ENCODE data around the gene PKDREJ. TPM values are rescaled to one million over a fixed set of nuclear protein-coding genes. Genes with fewer than 3 reads are reported as not detected.

The PKDREJ gene
- total RNA-seq, 4 donors from 2014 or later = 0.11 to 0.34 (median 0.34) TPM; not detected in 1

DNA sequence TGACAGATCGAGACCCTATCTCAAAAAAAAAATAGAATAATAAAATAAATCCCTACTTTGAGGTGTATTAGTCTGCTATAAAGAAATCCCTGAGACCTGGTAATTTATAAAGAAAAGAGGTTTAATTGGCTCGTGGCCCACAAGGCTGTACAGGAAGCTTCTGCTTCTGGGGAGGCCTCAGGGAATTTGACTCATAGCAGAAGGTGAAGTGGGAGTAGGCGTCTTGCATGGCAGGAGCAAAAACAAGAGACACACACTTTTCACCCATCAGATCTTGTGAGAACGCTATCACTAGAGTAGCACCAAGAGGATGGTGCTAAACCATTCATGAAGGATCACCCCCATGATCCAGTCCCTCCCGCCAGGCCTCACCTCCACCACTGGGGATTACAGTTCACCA, 42.2 kb downstream of the PKDREJ start:
- TF ChIP-seq, protein P1, sequence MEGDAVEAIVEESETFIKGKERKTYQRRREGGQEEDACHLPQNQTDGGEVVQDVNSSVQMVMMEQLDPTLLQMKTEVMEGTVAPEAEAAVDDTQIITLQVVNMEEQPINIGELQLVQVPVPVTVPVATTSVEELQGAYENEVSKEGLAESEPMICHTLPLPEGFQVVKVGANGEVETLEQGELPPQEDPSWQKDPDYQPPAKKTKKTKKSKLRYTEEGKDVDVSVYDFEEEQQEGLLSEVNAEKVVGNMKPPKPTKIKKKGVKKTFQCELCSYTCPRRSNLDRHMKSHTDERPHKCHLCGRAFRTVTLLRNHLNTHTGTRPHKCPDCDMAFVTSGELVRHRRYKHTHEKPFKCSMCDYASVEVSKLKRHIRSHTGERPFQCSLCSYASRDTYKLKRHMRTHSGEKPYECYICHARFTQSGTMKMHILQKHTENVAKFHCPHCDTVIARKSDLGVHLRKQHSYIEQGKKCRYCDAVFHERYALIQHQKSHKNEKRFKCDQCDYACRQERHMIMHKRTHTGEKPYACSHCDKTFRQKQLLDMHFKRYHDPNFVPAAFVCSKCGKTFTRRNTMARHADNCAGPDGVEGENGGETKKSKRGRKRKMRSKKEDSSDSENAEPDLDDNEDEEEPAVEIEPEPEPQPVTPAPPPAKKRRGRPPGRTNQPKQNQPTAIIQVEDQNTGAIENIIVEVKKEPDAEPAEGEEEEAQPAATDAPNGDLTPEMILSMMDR (IDR thresholded peaks at IDR 0.05) = no peak
- no peak for TF ChIP-seq POLR2AphosphoS5 (IDR thresholded peaks at IDR 0.05)
- no peak for TF ChIP-seq EP300 (IDR thresholded peaks at IDR 0.05)
- no peak for TF ChIP-seq POLR2A (IDR thresholded peaks at IDR 0.05)
- H3K27ac ChIP-seq = no peak overlapping the region
- no peaks in the 10 kb centered on the region for H3K4me1 ChIP-seq
- no peak for DNase-seq (ENCODE audit: low spot score in 2 of 2)
- H3K9me3 ChIP-seq = no peaks in the 10 kb centered on the region
- H3K27me3 ChIP-seq = no peaks in the 10 kb centered on the region
- WGBS = 86% methylated on average over 5 of the region's 5 CpGs
- no peak overlapping the region for H3K4me3 ChIP-seq
- H3K36me3 ChIP-seq = peaks cover 91% of the 10 kb centered on the region

DNA sequence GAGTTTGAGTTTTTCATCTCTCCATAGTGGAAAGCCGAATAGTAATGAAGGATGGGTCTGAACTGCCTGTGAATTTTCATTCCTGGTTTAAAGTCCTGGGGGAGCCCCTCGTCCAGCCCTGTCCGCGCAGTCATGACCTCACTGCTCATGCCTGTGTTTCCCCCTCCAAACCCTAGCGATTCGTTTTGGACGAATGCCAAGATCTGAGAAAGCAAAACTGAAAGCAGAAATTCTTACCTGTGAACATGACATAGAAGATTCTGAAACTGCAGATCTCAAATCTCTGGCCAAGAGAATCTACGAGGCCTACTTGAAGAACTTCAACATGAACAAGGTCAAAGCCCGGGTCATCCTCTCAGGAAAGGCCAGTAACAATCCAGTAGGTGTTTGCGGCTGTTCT, 43.5 kb downstream of the PKDREJ start:
- Histone ChIP-seq H3K27me3 (no peaks in the 10 kb centered on the region), H3K27ac (no peak overlapping the region), H3K4me1 (no peaks in the 10 kb centered on the region), H3K36me3 (peaks cover 91% of the 10 kb centered on the region), H3K4me3 (no peak overlapping the region), H3K9me3 (no peaks in the 10 kb centered on the region)
- DNase-seq (ENCODE audit: low spot score in 2 of 2) = peak in 1 of 2 donors; percentile 21
- WGBS = 73% methylated on average over 10 of the region's 10 CpGs
- TF ChIP-seq POLR2AphosphoS5 (IDR thresholded peaks at IDR 0.05) = no peak

DNA sequence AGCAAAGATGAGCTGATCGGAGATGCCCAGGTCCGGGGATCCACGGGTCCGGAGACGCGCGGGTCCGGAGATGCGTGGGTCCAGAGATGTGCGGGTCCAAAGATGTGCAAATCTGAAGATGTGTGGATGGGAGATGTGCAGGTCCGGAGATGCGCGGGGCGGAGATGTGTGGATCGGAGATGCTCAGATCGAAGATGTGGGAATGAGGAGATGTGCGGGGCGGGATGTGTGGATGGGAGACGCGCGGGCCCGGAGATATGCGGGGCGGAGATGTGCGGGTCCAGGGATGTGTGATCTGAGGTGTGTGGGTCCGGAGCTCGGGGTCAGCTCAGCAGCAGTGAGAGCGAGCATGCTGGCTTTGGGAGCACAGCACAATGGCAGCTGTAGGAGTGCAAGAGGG, 48.5 kb downstream of the PKDREJ start:
- H3K27ac ChIP-seq = no peak overlapping the region
- H3K36me3 ChIP-seq = peaks cover 68% of the 10 kb centered on the region
- no peak overlapping the region for H3K4me3 ChIP-seq
- no peaks in the 10 kb centered on the region for H3K4me1 ChIP-seq
- 97% methylated on average over 28 of the region's 28 CpGs for WGBS
- no peak for TF ChIP-seq EP300 (IDR thresholded peaks at IDR 0.05)
- TF ChIP-seq, protein P1 (IDR thresholded peaks at IDR 0.05) = no peak
- TF ChIP-seq POLR2AphosphoS5 (IDR thresholded peaks at IDR 0.05) = no peak
- TF ChIP-seq POLR2A (IDR thresholded peaks at IDR 0.05) = no peak
- no peak for DNase-seq (ENCODE audit: low spot score in 2 of 2)
- H3K9me3 ChIP-seq = no peaks in the 10 kb centered on the region
- H3K27me3 ChIP-seq = no peaks in the 10 kb centered on the region

DNA sequence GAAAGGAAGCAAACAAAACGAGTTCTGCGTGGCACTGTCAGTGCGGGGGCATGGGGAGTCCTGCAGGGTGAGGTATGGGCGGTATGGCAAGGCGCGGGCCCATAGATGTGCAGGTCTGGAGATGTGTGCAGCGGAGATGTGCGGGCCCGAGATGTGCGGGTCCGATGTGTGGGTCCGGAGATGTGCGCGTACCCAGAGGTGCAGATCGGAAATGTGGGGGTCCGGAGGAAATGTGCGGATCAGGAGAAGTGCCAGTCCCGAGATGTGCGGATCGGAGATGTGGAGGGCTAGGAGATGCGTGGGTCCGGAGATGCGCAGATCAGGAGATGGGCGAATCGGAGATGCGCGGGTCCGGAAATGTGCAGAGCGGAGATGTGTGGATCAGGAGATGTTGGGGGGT, 49.0 kb downstream of the PKDREJ start:
- no peaks in the 10 kb centered on the region for H3K4me1 ChIP-seq
- H3K27ac ChIP-seq = no peak overlapping the region
- TF ChIP-seq, protein P1 (IDR thresholded peaks at IDR 0.05) = no peak
- TF ChIP-seq POLR2A (IDR thresholded peaks at IDR 0.05) = no peak
- TF ChIP-seq EP300 (IDR thresholded peaks at IDR 0.05) = no peak
- no peak for TF ChIP-seq POLR2AphosphoS5 (IDR thresholded peaks at IDR 0.05)
- no peak for DNase-seq (ENCODE audit: low spot score in 2 of 2)
- peaks cover 1% of the 10 kb centered on the region for H3K9me3 ChIP-seq
- no peaks in the 10 kb centered on the region for H3K27me3 ChIP-seq
- no peak overlapping the region for H3K4me3 ChIP-seq
- 99% methylated on average over 29 of the region's 29 CpGs for WGBS
- H3K36me3 ChIP-seq = peaks cover 68% of the 10 kb centered on the region

DNA sequence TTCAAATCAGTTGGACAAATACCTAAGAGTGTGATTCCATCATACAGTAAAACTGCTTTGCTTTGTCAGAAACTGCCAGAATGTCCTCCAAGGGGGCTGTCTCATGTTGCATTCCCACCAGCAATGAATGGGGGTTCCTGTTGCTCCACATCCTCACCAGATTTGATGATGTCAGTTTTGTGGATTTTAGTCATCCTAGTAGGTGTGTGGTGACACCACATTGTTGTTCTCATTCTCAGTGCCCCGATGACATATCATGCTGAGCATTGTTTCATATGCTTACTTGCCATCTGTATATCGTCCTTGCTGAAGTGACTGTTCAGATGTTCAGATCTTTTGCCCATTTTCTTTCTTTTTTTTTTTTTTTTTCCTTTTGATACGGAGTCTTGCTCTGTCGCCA, 50.1 kb downstream of the PKDREJ start:
- Histone ChIP-seq H3K27ac (no peak overlapping the region), H3K4me3 (no peak overlapping the region), H3K27me3 (no peaks in the 10 kb centered on the region), H3K9me3 (peaks cover 8% of the 10 kb centered on the region), H3K4me1 (no peaks in the 10 kb centered on the region), H3K36me3 (peaks cover 64% of the 10 kb centered on the region)
- WGBS = 97% methylated on average over 4 of the region's 4 CpGs
- TF ChIP-seq, protein P1 (IDR thresholded peaks at IDR 0.05) = no peak
- TF ChIP-seq POLR2A (IDR thresholded peaks at IDR 0.05) (no peak), POLR2AphosphoS5 (IDR thresholded peaks at IDR 0.05) (no peak), EP300 (IDR thresholded peaks at IDR 0.05) (no peak)
- no peak for DNase-seq (ENCODE audit: low spot score in 2 of 2)

DNA sequence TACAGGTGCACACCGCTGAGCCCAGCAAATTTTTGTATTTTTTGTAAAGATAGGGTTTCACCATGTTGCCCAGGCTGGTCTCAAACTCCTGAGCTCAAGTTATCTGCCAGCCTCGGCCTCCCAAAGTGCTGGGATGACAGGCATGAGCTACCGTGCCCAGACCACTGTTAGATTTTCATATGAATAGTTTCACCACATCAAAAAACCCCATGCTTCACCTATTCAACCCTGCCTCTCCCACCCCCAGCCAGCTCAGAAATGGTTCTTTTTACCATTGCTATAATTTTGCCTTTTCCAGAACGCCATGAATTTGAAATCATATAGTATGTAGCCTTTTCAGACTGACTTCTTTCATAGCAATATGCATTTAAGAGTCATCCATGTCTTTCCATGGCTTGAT, 50.9 kb downstream of the PKDREJ start:
- Histone ChIP-seq H3K4me1 (no peaks in the 10 kb centered on the region), H3K4me3 (no peak overlapping the region), H3K27me3 (no peaks in the 10 kb centered on the region), H3K9me3 (peaks cover 8% of the 10 kb centered on the region), H3K27ac (no peak overlapping the region), H3K36me3 (peaks cover 63% of the 10 kb centered on the region)
- DNase-seq (ENCODE audit: low spot score in 2 of 2) = no peak
- TF ChIP-seq POLR2A (IDR thresholded peaks at IDR 0.05) = no peak
- TF ChIP-seq EP300 (IDR thresholded peaks at IDR 0.05) = no peak
- TF ChIP-seq POLR2AphosphoS5 (IDR thresholded peaks at IDR 0.05) = no peak
- TF ChIP-seq, protein P1 (IDR thresholded peaks at IDR 0.05) = no peak
- 95% methylated on average over 4 of the region's 4 CpGs for WGBS

Data from suprapubic skin (tissue), 4 donors.